Mucosa of descending colon (tissue), 3 donors: ENCODE measurements around the gene POC1A. TPM values are rescaled to one million over a fixed set of nuclear protein-coding genes. Genes with fewer than 3 reads are reported as not detected.
A peak's percentile ranks its signal among the peaks of the same experiment; 100 is the strongest.

Experiments used
- ATAC-seq: fragments of 200-7000 bp; cut with Tn5 transposase; one replicate; pipeline ENCODE4 v1.9.1; 2020; ENCODE audit warnings: mild to moderate bottlenecking, moderate library complexity
- DNase-seq, 3 donors: peaks; one replicate each; pipeline ENCODE4 v3.0.0-alpha.2; 2020
- H3K36me3 ChIP-seq: fragments of 200-600 bp; one replicate; pipeline ENCODE4 v1.8.0; 2021; ENCODE audit warnings: low read depth, mild to moderate bottlenecking
- H3K4me1 ChIP-seq: fragments of 200-600 bp; one replicate; pipeline ENCODE4 v1.8.0; 2021; ENCODE audit warnings: low read depth, mild to moderate bottlenecking
- H3K4me3 ChIP-seq: fragments of 200-600 bp; one replicate; pipeline ENCODE4 v1.8.0; 2021; ENCODE audit warnings: mild to moderate bottlenecking
- H3K9me3 ChIP-seq: fragments of 200-600 bp; one replicate; pipeline ENCODE4 v1.8.0; 2021; ENCODE audit warnings: mild to moderate bottlenecking
- CTCF ChIP-seq: fragments of 200-600 bp; IDR thresholded peaks from one replicate; pipeline ENCODE4 v1.8.0; 2022; ENCODE audit warnings: antibody characterized with exemption, mild to moderate bottlenecking
- intact Hi-C, 2 donors: fragments of 100-400 bp; cut with DNase I in 1 of 2; cut with micrococcal nuclease in 1 of 2; formaldehyde crosslinking; loops; one replicate each; pipeline versions ENCODE4 v1.11.0 to v1.11.1; 2022; cut with DNase I, micrococcal nuclease
- total RNA-seq, 3 donors: library from RNA; stranded (reverse); fragmentation: NEBNext Ultra II Directional in 2 of 3; extraction: Animal tissue kit (Norgen Biotek cat#: 25700) in 2 of 3; gene quantifications; one replicate each; pipeline versions ENCODE4 v1.2.1 to v1.2.4, GENCODE V29; 2021 to 2023
- donor health status: DM: no; HTN: no; CAD: no; lungs with moderate emphysema.
- donor health status: DM: no; HTN: no; CAD: no.
- donor health status: DM: no; HTN: yes; CAD: no.

Gene POC1A
- total RNA-seq, 3 donors from 2014 or later = 2.9 to 12.1 (median 7.7) TPM

GRCh38 chr3:52121813-52122212 is 32.4 kb downstream of the POC1A start:
- Histone ChIP-seq H3K9me3 (no peaks in the 10 kb centered on the region), H3K36me3 (no peaks in the 10 kb centered on the region), H3K4me3 (no peak overlapping the region), H3K4me1 (no peaks in the 10 kb centered on the region)
- no peak for ATAC-seq
- no peak for DNase-seq
- no peak for TF ChIP-seq CTCF
- intact Hi-C loops = loop anchor here in 1 of 2 donors (5.0 kb wide), 1 partner anchor 120 kb away; no protein-coding TSS in a partner anchor

- intact Hi-C loops = loop anchor here in 1 of 2 donors (5.0 kb wide), 1 partner anchor 119 kb away; no protein-coding TSS in a partner anchor
- H3K4me3 ChIP-seq = no peak overlapping the region
- no peaks in the 10 kb centered on the region for H3K36me3 ChIP-seq
- H3K4me1 ChIP-seq = no peaks in the 10 kb centered on the region
- ATAC-seq = peak; percentile 25
- no peaks in the 10 kb centered on the region for H3K9me3 ChIP-seq
- DNase-seq = peak in 2 of 3 donors; percentile 30 to 36
- no peak for TF ChIP-seq CTCF
Observed at GRCh38 chr3:52121464-52121805, 32.8 kb downstream of the POC1A start.

GRCh38 chr3:52120556-52121463 is 33.4 kb downstream of the POC1A start:
- no peak for TF ChIP-seq CTCF

GRCh38 chr3:52119826-52120225 is 34.4 kb downstream of the POC1A start:
- H3K9me3 ChIP-seq = no peaks in the 10 kb centered on the region
- H3K4me3 ChIP-seq = no peak overlapping the region
- ATAC-seq = no peak
- intact Hi-C loops = loop anchor here in 1 of 2 donors (5.0 kb wide), 1 partner anchor 118 kb away; no protein-coding TSS in a partner anchor
- H3K4me1 ChIP-seq = no peaks in the 10 kb centered on the region
- TF ChIP-seq CTCF = no peak
- no peaks in the 10 kb centered on the region for H3K36me3 ChIP-seq
- peak in 1 of 3 donors; percentile 43 for DNase-seq

More at GRCh38 chr3:52120556-52121463, 33.4 kb downstream of the POC1A start:
- DNase-seq (peak in 1 of 3 donors; percentile 19), ATAC-seq (no peak)
- intact Hi-C loops = loop anchor here in 1 of 2 donors (5.0 kb wide), 1 partner anchor 119 kb away; no protein-coding TSS in a partner anchor
- Histone ChIP-seq H3K4me1 (no peaks in the 10 kb centered on the region), H3K36me3 (no peaks in the 10 kb centered on the region), H3K9me3 (no peaks in the 10 kb centered on the region), H3K4me3 (no peak overlapping the region)

- TF ChIP-seq CTCF = no peak
- Histone ChIP-seq H3K4me3 (no peak overlapping the region), H3K9me3 (no peaks in the 10 kb centered on the region), H3K36me3 (no peaks in the 10 kb centered on the region), H3K4me1 (no peaks in the 10 kb centered on the region)
- intact Hi-C loops = no loop called here
- ATAC-seq = no peak
- DNase-seq = no peak
Observed at GRCh38 chr3:52119099-52119498, 35.1 kb downstream of the POC1A start.
